ENCODE results near the gene MLLT1. TPM values are rescaled to one million over a fixed set of nuclear protein-coding genes. Genes with fewer than 3 reads are reported as not detected.

The MLLT1 gene
- total and polyA plus RNA-seq, 2 of the 8 experiments (the other 6 are each of a cell fraction or from before 2014, with no cell fraction given) = 18.8 to 45.1 TPM

DNA sequence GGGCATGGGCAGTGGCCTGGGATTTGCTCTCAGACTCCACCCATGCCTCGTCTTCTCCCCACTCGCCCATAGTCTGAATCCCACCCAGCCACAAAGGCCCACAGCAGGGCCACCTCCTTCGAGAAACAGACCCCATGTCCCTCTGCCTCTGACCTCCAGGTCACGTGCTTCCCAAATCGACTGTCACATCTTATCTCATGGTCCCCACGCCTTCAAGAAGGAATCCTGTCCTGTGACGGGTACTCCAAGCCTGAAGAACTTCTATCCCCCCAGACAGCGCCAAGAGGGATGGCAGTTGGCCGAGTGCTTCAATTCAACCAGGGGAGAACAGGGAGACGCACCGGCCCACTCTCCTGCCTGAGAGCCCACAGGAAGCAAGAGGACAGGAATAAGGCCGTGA lies 16.5 kb downstream of the MLLT1 start:
- H3K23me2 ChIP-seq (ENCODE audit: low read depth, low read length) = no peaks in the 10 kb centered on the region
- DNase-seq (ENCODE audit: low read depth in 1 of 2, low spot score in 2 of 2) (no peak), FAIRE-seq (no peak)
- no peak overlapping the region for H2BK120ac ChIP-seq (replicated peaks; ENCODE audit: low read depth, low read length)
- CTCF ChIA-PET (ENCODE audit: partially characterized antibody) = no interaction called here
- WGBS, 2 experiments (ENCODE audit: extremely low coverage in 1 of 2, insufficient coverage in 1 of 2, insufficient read length in 1 of 2, insufficient replicate concordance in 2 of 2, low coverage in 1 of 2, low lambda C conversion rate in 2 of 2, missing lambda C conversion rate in 1 of 2) = 85% methylated on average over 12 of the region's 12 CpGs; no CpG with 5 or more reads in 1 of the 2 experiments
- H3K4me1 ChIP-seq (replicated peaks in 1 of 4; ENCODE audit: control insufficient read depth in 3 of 4, insufficient read depth in 4 of 4, low read length in 3 of 4) = no peaks in the 10 kb centered on the region; a peak in 4 of 7 replicates
- no peak overlapping the region for H2BK20ac ChIP-seq (ENCODE audit: low read length)
- H3K27me3 ChIP-seq (replicated peaks in 1 of 4; ENCODE audit: control insufficient read depth in 3 of 4, extremely low read depth in 1 of 4, insufficient read depth in 3 of 4, low read length in 3 of 4) = no peaks in the 10 kb centered on the region
- H3K36me3 ChIP-seq (ENCODE audit: control insufficient read depth in 2 of 4, insufficient read depth in 4 of 4, low read length in 3 of 4) = peaks cover 3 to 21% (median 18%) of the 10 kb centered on the region in 4 experiments; a peak in 6 of 8 replicates
- no peak overlapping the region for H2BK12ac ChIP-seq (ENCODE audit: low read depth, low read length)
- no peak overlapping the region for H4K91ac ChIP-seq (replicated peaks; ENCODE audit: insufficient read length, low read length)
- no peak overlapping the region for H3K23ac ChIP-seq (ENCODE audit: insufficient read length)
- no peak overlapping the region for H3K14ac ChIP-seq (ENCODE audit: insufficient read length)
- H3K79me1 ChIP-seq (ENCODE audit: low read depth, low read length) = peaks cover 23% of the 10 kb centered on the region
- no peak overlapping the region for H4K5ac ChIP-seq (ENCODE audit: insufficient read length, low read depth, low read length)
- H2AK5ac ChIP-seq (ENCODE audit: low read depth, low read length) = no peak overlapping the region
- no peak overlapping the region for H3K18ac ChIP-seq (ENCODE audit: extremely low read depth, low read length)
- no peak overlapping the region for H3K27ac ChIP-seq (ENCODE audit: low read depth, low read length)
- no peak overlapping the region for H4K8ac ChIP-seq (ENCODE audit: extremely low read depth, insufficient read depth, low read length)
- H3K4me3 ChIP-seq (ENCODE audit: extremely low read depth in 1 of 4, insufficient read depth in 2 of 4, low read depth in 3 of 4, low read length in 4 of 4) = no peak overlapping the region
- no peak overlapping the region for H2AFZ ChIP-seq (ENCODE audit: low read length)
- H3K9me3 ChIP-seq (ENCODE audit: insufficient read depth in 2 of 2, low read depth in 1 of 2, low read length in 1 of 2) = no peaks in the 10 kb centered on the region
- peaks cover 4 to 23% of the 10 kb centered on the region in 2 experiments for H4K20me1 ChIP-seq (replicated peaks in 1 of 2; ENCODE audit: control insufficient read depth in 1 of 2, insufficient read depth in 2 of 2, low read length in 2 of 2)
- H3K9ac ChIP-seq (replicated peaks in 1 of 4; ENCODE audit: extremely low read depth in 1 of 4, low read depth in 3 of 4, low read length in 3 of 4) = no peak overlapping the region
- no peak overlapping the region for H3K4me2 ChIP-seq (ENCODE audit: insufficient read depth in 1 of 2, low read depth in 2 of 2, low read length in 2 of 2)
- POLR2A ChIA-PET (ENCODE audit: partially characterized antibody) = no interaction called here
- H3K79me2 ChIP-seq (ENCODE audit: control insufficient read depth in 1 of 2, insufficient read depth in 2 of 2, low read length in 2 of 2) = peaks cover 0 to 54% of the 10 kb centered on the region in 2 experiments; a peak in 2 of 4 replicates
- no peak overlapping the region for H2BK15ac ChIP-seq (ENCODE audit: low read length)
- no peak overlapping the region for H2BK5ac ChIP-seq (ENCODE audit: low read depth, low read length)
- H3K56ac ChIP-seq (replicated peaks; ENCODE audit: insufficient read length, low read depth, low read length) = no peak overlapping the region
- H3K4ac ChIP-seq (replicated peaks; ENCODE audit: insufficient read length, low read depth, low read length) = peak overlapping the region; percentile 8
- TF ChIP-seq CBX5 (IDR thresholded peaks at IDR 0.05; ENCODE audit: low read depth, low read length) = no peak
- no peak for TF ChIP-seq NANOG (IDR thresholded peaks at IDR 0.05; ENCODE audit: insufficient read depth, low read depth, low read length, poor library complexity, severe bottlenecking)
- TF ChIP-seq MAFK (IDR thresholded peaks at IDR 0.05; ENCODE audit: low read depth, low read length) = no peak
- TF ChIP-seq RFX5 (IDR thresholded peaks at IDR 0.05; ENCODE audit: borderline replicate concordance, low read depth, low read length) = no peak
- TF ChIP-seq SP4 (IDR thresholded peaks at IDR 0.05; ENCODE audit: low read length) = no peak
- no peak for TF ChIP-seq POLR2AphosphoS5 (IDR thresholded peaks at IDR 0.05; ENCODE audit: low read depth, low read length)
- no peak for TF ChIP-seq CHD1 (IDR thresholded peaks at IDR 0.05; ENCODE audit: low read depth, low read length)
- TF ChIP-seq CTBP2 (IDR thresholded peaks at IDR 0.05; ENCODE audit: borderline replicate concordance, insufficient read depth, insufficient read length, low read length) = no peak
- TF ChIP-seq SRF (IDR thresholded peaks at IDR 0.05; ENCODE audit: low read depth, low read length) = no peak
- TF ChIP-seq TEAD4 (IDR thresholded peaks at IDR 0.05; ENCODE audit: low read depth, low read length) = no peak
- TF ChIP-seq CREB1 (IDR thresholded peaks at IDR 0.05) = no peak
- no peak for TF ChIP-seq CEBPB (IDR thresholded peaks at IDR 0.05; ENCODE audit: low read depth, low read length)
- no peak for TF ChIP-seq BCL11A (IDR thresholded peaks at IDR 0.05; ENCODE audit: low read depth in 2 of 2, low read length in 2 of 2)
- TF ChIP-seq YY1 (IDR thresholded peaks at IDR 0.05; ENCODE audit: low read depth, low read length) = no peak
- TF ChIP-seq PHF8 (conservative IDR thresholded peaks at IDR 0.05; ENCODE audit: low read depth, low read length) = no peak
- no peak for TF ChIP-seq FOSL1 (IDR thresholded peaks at IDR 0.05; ENCODE audit: insufficient read depth, low read depth, low read length)
- TF ChIP-seq SIRT6 (IDR thresholded peaks at IDR 0.05; ENCODE audit: low read length) = no peak
